ENCODE data around the gene SYT17.

GRCh38 chr16:19139436-19140091 is 28.5 kb upstream of the SYT17 start:
- TF ChIP-seq POLR2AphosphoS5 (IDR thresholded peaks at IDR 0.05; ENCODE audit: low read depth, low read length) (no peak), TAF1 (IDR thresholded peaks at IDR 0.05; ENCODE audit: borderline replicate concordance, low read depth, low read length) (no peak), POLR2A (IDR thresholded peaks at IDR 0.05; ENCODE audit: low read depth, low read length) (no peak)
